HEK293 (cell line): ENCODE results near the gene HMGXB4.

ENCODE experiments used
- CTCF ChIA-PET: fragments of 350-600 bp; formaldehyde crosslinking; extraction: SDS; loops from one replicate; lab custom pipeline; 2021; ENCODE audit warnings: antibody characterized with exemption; lab: Yijun Ruan, JAX
- POLR2A ChIA-PET: fragments of 300-600 bp; formaldehyde crosslinking; extraction: SDS; loops from one replicate; lab custom pipeline; 2020; ENCODE audit warnings: antibody characterized with exemption, inconsistent platforms; lab: Yijun Ruan, JAX
- H3K27ac ChIP-seq: fragments of 200-500 bp; sonication (Bioruptor generic); 2 replicates; pipeline ENCODE4 v1.5.1; 2014; ENCODE audit warnings: low read depth, low read length, control low read depth, inconsistent platforms; ENCODE audit errors: extremely low read depth
- H3K36me3 ChIP-seq, 2 experiments: fragments of 200-500 bp in 1 of 2; sonication (Bioruptor generic) in 1 of 2; 1 replicate in 1 of 2; 2 replicates in 1 of 2; pipeline ENCODE4 v1.5.1; 2014 to 2017; ENCODE audit warnings: inconsistent platforms in 2 of 2, low read length in 2 of 2; ENCODE audit not compliant: control insufficient read depth in 2 of 2, insufficient read depth in 1 of 2
- H3K4me1 ChIP-seq: fragments of 200-500 bp; sonication (Bioruptor generic); 2 replicates; pipeline ENCODE4 v1.5.1; 2014; ENCODE audit warnings: mild to moderate bottlenecking, low read length, inconsistent platforms; ENCODE audit not compliant: control insufficient read depth, insufficient read depth
- H3K4me3 ChIP-seq: 2 replicates; pipeline ENCODE4 v1.5.1; 2011; ENCODE audit warnings: low read depth, mild to moderate bottlenecking, control low read depth, low read length, moderate library complexity
- H3K9me3 ChIP-seq: fragments of 200-500 bp; sonication (Bioruptor generic); 2 replicates; pipeline ENCODE4 v1.5.1; 2014; ENCODE audit warnings: low read depth, low read length, inconsistent platforms; ENCODE audit not compliant: control insufficient read depth, insufficient read depth
- GFI1B ChIP-seq: fragments of 450-650 bp; formaldehyde crosslinking; IDR thresholded peaks from 2 replicates; pipeline ENCODE4 v1.5.1; 2016; ENCODE audit warnings: missing biosample characterization, missing genetic modification characterization
- KLF7 ChIP-seq: fragments of 450-650 bp; formaldehyde crosslinking; IDR thresholded peaks from 2 replicates; pipeline ENCODE4 v1.5.1; 2016; ENCODE audit warnings: missing biosample characterization, missing genetic modification characterization, borderline replicate concordance
- KLF8 ChIP-seq: fragments of 450-650 bp; formaldehyde crosslinking; IDR thresholded peaks from 2 replicates; pipeline ENCODE4 v1.5.1; 2016; ENCODE audit warnings: missing biosample characterization, missing genetic modification characterization
- MEIS1 ChIP-seq: sonication (generic); formaldehyde crosslinking; IDR thresholded peaks from 2 replicates; pipeline ENCODE4 v1.8.1; 2022; ENCODE audit warnings: missing genetic modification reagents, mild to moderate bottlenecking, borderline replicate concordance
- SALL2 ChIP-seq: fragments of 450-650 bp; formaldehyde crosslinking; IDR thresholded peaks from 2 replicates; pipeline ENCODE4 v1.5.0; 2017; ENCODE audit warnings: missing biosample characterization, mild to moderate bottlenecking, missing genetic modification characterization, borderline replicate concordance
- SP3 ChIP-seq: fragments of 450-650 bp; formaldehyde crosslinking; IDR thresholded peaks from 2 replicates; pipeline ENCODE4 v1.5.1; 2016; ENCODE audit warnings: missing biosample characterization, missing genetic modification characterization
- TSHZ1 ChIP-seq: fragments of 450-650 bp; formaldehyde crosslinking; IDR thresholded peaks from 2 replicates; pipeline ENCODE4 v1.5.1; 2016; ENCODE audit warnings: missing biosample characterization, missing genetic modification characterization, borderline replicate concordance
- ZBTB20 ChIP-seq: fragments of 450-650 bp; formaldehyde crosslinking; IDR thresholded peaks from 2 replicates; pipeline ENCODE4 v1.5.1; 2016; ENCODE audit warnings: missing biosample characterization, missing genetic modification characterization
- ZBTB21 ChIP-seq: fragments of 450-650 bp; formaldehyde crosslinking; IDR thresholded peaks from 2 replicates; pipeline ENCODE4 v1.5.1; 2017; ENCODE audit warnings: missing biosample characterization, missing genetic modification characterization
- ZEB2 ChIP-seq: fragments of 450-650 bp; formaldehyde crosslinking; IDR thresholded peaks from 2 replicates; pipeline ENCODE4 v1.5.1; 2016; ENCODE audit warnings: missing biosample characterization, missing genetic modification characterization
- ZNF184 ChIP-seq: fragments of 450-650 bp; IDR thresholded peaks from 2 replicates; pipeline ENCODE4 v1.5.1; 2018; ENCODE audit warnings: missing biosample characterization, mild to moderate bottlenecking, missing genetic modification characterization
- ZNF2 ChIP-seq: fragments of 450-650 bp; formaldehyde crosslinking; IDR thresholded peaks from 2 replicates; pipeline ENCODE4 v1.5.1; 2016; ENCODE audit warnings: missing biosample characterization, missing genetic modification characterization
- ZNF211 ChIP-seq: fragments of 450-650 bp; formaldehyde crosslinking; IDR thresholded peaks from 2 replicates; pipeline ENCODE4 v1.5.1; 2016; ENCODE audit warnings: low read depth, missing biosample characterization, missing genetic modification characterization
- ZNF214 ChIP-seq: fragments of 450-650 bp; formaldehyde crosslinking; IDR thresholded peaks from 2 replicates; pipeline ENCODE4 v1.5.1; 2017; ENCODE audit warnings: missing biosample characterization, mild to moderate bottlenecking, missing genetic modification characterization, borderline replicate concordance
- ZNF239 ChIP-seq: fragments of 450-650 bp; formaldehyde crosslinking; IDR thresholded peaks from 2 replicates; pipeline ENCODE4 v1.5.1; 2016; ENCODE audit warnings: missing biosample characterization, missing genetic modification characterization
- ZNF311 ChIP-seq: fragments of 450-650 bp; formaldehyde crosslinking; IDR thresholded peaks from 2 replicates; pipeline ENCODE4 v1.5.1; 2017; ENCODE audit warnings: missing biosample characterization, missing genetic modification characterization, borderline replicate concordance
- ZNF324 ChIP-seq: fragments of 450-650 bp; formaldehyde crosslinking; IDR thresholded peaks from 2 replicates; pipeline ENCODE4 v1.5.1; 2016; ENCODE audit warnings: missing biosample characterization, missing genetic modification characterization
- ZNF335 ChIP-seq: fragments of 450-650 bp; formaldehyde crosslinking; conservative IDR thresholded peaks from 2 replicates; pipeline ENCODE4 v1.5.1; 2016; ENCODE audit warnings: missing biosample characterization, missing genetic modification characterization
- ZNF391 ChIP-seq: fragments of 450-650 bp; formaldehyde crosslinking; IDR thresholded peaks from 2 replicates; pipeline ENCODE4 v1.5.1; 2016; ENCODE audit warnings: low read depth, missing biosample characterization, missing genetic modification characterization, borderline replicate concordance
- ZNF488 ChIP-seq: fragments of 450-650 bp; formaldehyde crosslinking; IDR thresholded peaks from 2 replicates; pipeline ENCODE4 v1.5.1; 2016; ENCODE audit warnings: missing biosample characterization, missing genetic modification characterization
- ZNF548 ChIP-seq: fragments of 450-650 bp; formaldehyde crosslinking; IDR thresholded peaks from 2 replicates; pipeline ENCODE4 v1.5.1; 2016; ENCODE audit warnings: missing biosample characterization, missing genetic modification characterization
- ZNF596 ChIP-seq: fragments of 450-650 bp; IDR thresholded peaks from 2 replicates; pipeline ENCODE4 v1.5.0; 2018; ENCODE audit warnings: missing biosample characterization, mild to moderate bottlenecking, missing genetic modification characterization, moderate library complexity
- ZNF624 ChIP-seq: fragments of 450-650 bp; formaldehyde crosslinking; IDR thresholded peaks from 2 replicates; pipeline ENCODE4 v1.5.1; 2017; ENCODE audit warnings: missing biosample characterization, missing genetic modification characterization
- TF ChIP-seq, protein P1 (sequence below): fragments of 450-650 bp; formaldehyde crosslinking; IDR thresholded peaks from 2 replicates; pipeline ENCODE4; 2016; ENCODE audit warnings: missing biosample characterization, missing genetic modification characterization
- TF ChIP-seq, protein P2 (sequence below): fragments of 450-650 bp; formaldehyde crosslinking; IDR thresholded peaks from 2 replicates; pipeline ENCODE4 v1.5.1; 2016; ENCODE audit warnings: missing biosample characterization, missing genetic modification characterization
- TF ChIP-seq, protein P3 (sequence below): fragments of 450-650 bp; formaldehyde crosslinking; IDR thresholded peaks from 2 replicates; pipeline ENCODE4 v1.5.1; 2016; ENCODE audit warnings: missing biosample characterization, missing genetic modification characterization

Gene HMGXB4

GRCh38 chr22:35208003-35208402, 49.3 kb upstream of the HMGXB4 start:
- Histone ChIP-seq H3K36me3 (peaks cover 0 to 3% of the 10 kb centered on the region in 2 experiments; a peak in 1 of 3 replicates), H3K4me3 (no peak overlapping the region), H3K27ac (no peak overlapping the region), H3K4me1 (no peaks in the 10 kb centered on the region), H3K9me3 (no peaks in the 10 kb centered on the region)
- no peak for TF ChIP-seq ZNF596 (tag by site-specific recombination)
- no peak for TF ChIP-seq ZNF214 (tag by site-specific recombination)
- TF ChIP-seq ZNF2 (tag by site-specific recombination) = no peak
- no peak for TF ChIP-seq KLF8
- no peak for TF ChIP-seq ZNF324 (tag by site-specific recombination)
- TF ChIP-seq ZNF488 (tag by site-specific recombination) = no peak
- no peak for TF ChIP-seq KLF7 (tag by site-specific recombination)
- TF ChIP-seq ZNF239 (tag by site-specific recombination) = no peak
- no peak for TF ChIP-seq ZBTB21 (tag by site-specific recombination)
- TF ChIP-seq SALL2 (tag by site-specific recombination) = no peak
- TF ChIP-seq, protein P1, sequence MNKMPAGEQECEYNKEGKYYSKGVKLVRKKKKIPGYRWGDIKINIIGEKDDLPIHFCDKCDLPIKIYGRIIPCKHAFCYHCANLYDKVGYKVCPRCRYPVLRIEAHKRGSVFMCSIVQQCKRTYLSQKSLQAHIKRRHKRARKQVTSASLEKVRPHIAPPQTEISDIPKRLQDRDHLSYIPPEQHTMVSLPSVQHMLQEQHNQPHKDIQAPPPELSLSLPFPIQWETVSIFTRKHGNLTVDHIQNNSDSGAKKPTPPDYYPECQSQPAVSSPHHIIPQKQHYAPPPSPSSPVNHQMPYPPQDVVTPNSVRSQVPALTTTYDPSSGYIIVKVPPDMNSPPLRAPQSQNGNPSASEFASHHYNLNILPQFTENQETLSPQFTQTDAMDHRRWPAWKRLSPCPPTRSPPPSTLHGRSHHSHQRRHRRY (tag by site-specific recombination) = no peak
- TF ChIP-seq ZBTB20 (tag by site-specific recombination) = no peak
- TF ChIP-seq SP3 = no peak
- TF ChIP-seq ZNF184 (tag by site-specific recombination) = no peak
- ChIA-PET CTCF (no interaction called here), POLR2A (no interaction called here)

- H3K4me1 ChIP-seq = no peaks in the 10 kb centered on the region
- CTCF ChIA-PET = interaction anchor here (0.7 to 3.6 kb wide), 2 partner anchors 22 to 423 kb away, joined by 3 to 16 read pairs; no protein-coding TSS in a partner anchor
- POLR2A ChIA-PET = no interaction called here
Measured at GRCh38 chr22:35209203-35209602, 48.1 kb upstream of the HMGXB4 start.

More at GRCh38 chr22:35209203-35209602, 48.1 kb upstream of the HMGXB4 start:
- no peak overlapping the region for H3K4me3 ChIP-seq
- no peak overlapping the region for H3K27ac ChIP-seq
- H3K36me3 ChIP-seq = peaks cover 0 to 11% of the 10 kb centered on the region in 2 experiments; a peak in 1 of 3 replicates
- TF ChIP-seq ZEB2 (tag by site-specific recombination) (no peak), GFI1B (tag by site-specific recombination) (no peak), ZNF211 (no peak), ZBTB20 (tag by site-specific recombination) (no peak), TSHZ1 (tag by site-specific recombination) (no peak), MEIS1 (CRISPR knock-in tag) (no peak), ZNF311 (tag by site-specific recombination) (no peak), ZNF624 (tag by site-specific recombination) (no peak), ZNF548 (tag by site-specific recombination) (no peak), ZNF391 (tag by site-specific recombination) (no peak), ZNF335 (tag by site-specific recombination) (no peak)
- TF ChIP-seq, protein P2, sequence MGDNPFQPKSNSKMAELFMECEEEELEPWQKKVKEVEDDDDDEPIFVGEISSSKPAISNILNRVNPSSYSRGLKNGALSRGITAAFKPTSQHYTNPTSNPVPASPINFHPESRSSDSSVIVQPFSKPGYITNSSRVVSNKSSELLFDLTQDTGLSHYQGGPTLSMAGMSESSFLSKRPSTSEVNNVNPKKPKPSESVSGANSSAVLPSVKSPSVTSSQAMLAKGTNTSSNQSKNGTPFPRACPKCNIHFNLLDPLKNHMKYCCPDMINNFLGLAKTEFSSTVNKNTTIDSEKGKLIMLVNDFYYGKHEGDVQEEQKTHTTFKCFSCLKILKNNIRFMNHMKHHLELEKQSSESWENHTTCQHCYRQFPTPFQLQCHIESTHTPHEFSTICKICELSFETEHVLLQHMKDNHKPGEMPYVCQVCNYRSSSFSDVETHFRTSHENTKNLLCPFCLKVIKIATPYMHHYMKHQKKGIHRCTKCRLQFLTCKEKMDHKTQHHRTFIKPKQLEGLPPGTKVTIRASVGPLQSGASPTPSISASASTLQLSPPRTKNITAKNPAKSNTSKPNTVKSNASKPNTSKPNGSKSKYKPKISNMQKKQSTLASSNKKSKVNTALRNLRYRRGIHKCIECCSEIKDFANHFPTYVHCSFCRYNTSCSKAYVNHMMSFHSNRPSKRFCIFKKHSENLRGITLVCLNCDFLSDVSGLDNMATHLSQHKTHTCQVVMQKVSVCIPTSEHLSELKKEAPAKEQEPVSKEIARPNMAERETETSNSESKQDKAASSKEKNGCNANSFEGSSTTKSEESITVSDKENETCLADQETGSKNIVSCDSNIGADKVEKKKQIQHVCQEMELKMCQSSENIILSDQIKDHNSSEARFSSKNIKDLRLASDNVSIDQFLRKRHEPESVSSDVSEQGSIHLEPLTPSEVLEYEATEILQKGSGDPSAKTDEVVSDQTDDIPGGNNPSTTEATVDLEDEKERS (tag by site-specific recombination) = no peak
- TF ChIP-seq, protein P3, sequence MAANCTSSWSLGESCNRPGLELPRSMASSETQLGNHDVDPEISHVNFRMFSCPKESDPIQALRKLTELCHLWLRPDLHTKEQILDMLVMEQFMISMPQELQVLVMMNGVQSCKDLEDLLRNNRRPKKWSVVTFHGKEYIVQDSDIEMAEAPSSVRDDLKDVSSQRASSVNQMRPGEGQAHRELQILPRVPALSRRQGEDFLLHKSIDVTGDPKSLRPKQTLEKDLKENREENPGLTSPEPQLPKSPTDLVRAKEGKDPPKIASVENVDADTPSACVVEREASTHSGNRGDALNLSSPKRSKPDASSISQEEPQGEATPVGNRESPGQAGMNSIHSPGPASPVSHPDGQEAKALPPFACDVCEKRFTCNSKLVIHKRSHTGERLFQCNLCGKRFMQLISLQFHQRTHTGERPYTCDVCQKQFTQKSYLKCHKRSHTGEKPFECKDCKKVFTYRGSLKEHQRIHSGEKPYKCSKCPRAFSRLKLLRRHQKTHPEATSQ (tag by site-specific recombination) = no peak
- no peaks in the 10 kb centered on the region for H3K9me3 ChIP-seq
